ENCODE results near the gene SPOCK1.

SPOCK1 gene

GRCh38 chr5:137220523-137220927 lies 278.6 kb downstream of the SPOCK1 start:
- DNase-seq (ENCODE audit: low spot score), result no peak

DNA sequence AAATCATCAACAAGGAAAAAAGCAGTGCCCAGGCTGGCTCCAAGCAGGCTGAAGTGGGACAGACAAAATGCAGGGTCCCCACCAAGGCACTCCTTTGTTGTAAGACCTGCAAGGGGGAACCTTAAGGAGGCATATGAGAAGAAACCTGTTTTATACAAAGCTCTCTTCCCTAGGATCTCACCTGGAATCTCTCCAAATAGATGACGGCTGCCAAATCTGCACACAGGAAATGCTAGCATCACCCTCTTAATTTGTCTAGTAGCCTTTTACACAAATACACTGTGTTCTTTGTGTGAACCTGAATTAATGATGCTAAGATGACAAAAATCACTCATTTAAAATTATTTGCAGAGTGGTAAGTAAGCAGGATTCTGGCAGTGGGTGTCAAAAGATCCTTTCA lies 280.2 kb downstream of the SPOCK1 start:
- no peak for DNase-seq (ENCODE audit: low spot score)

GRCh38 chr5:137218471-137218870 lies 280.7 kb downstream of the SPOCK1 start:
- DNase-seq (ENCODE audit: low spot score), result no peak

DNA sequence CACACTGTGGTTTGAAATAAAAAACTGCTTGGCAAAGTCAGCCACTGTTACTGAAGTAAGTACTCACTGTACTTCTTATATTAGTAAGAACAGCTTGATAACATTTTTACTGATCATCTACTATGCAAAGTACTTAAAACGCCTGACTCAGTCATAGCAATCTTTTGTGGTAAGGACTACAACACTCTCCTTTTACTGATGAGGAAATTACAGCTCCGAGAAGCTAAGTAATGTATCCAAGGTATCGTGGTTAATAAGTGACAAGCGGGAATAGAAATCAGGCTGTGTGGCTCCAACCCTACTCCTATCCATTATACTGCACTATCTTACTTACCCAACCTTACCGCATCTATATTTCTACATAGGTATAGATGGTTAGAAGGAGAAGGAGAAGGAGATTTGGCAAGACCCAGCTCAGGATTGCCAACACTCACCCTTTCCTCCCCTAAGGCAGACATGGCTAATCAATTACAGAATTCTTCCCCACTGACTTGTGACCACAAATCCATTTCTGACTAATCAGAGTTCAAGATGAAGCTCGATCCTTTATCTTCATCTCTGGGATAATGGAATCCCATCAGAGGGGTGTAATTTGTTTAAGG lies 281.4 kb downstream of the SPOCK1 start:
- DNase-seq (ENCODE audit: low spot score), result no peak

DNA sequence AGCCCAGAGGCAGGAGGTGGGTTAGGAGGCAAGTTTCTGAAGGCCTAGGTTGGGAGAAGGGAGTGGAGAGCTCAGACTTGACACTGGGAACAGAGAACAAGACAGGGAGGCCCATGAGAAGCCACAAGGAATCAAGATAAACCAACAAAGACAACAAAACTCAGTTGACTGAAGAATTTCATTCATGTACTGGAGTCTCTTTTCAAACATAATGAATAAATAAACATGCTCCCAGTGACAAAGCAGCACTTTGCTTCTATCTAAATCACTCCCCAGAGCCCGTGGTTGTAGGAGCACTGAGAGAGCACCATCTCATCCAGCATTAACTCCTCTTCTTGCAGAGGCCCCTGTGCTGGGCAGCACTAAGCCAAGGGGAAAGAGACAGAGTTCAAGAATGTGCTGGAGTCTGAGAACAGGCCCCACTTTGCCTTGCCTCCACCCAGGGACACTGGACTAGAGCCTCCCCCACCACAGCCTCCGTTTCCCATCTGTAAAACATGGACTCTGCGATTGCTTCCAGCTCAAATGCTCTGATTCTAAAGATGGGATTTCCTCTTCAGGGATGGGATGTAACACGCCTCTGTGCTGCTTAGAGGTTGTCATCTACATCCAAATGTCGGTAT lies 282.0 kb downstream of the SPOCK1 start:
- no peak for DNase-seq (ENCODE audit: low spot score)

GRCh38 chr5:137215780-137216179 lies 283.3 kb downstream of the SPOCK1 start:
- no peak for DNase-seq (ENCODE audit: low spot score)

DNA sequence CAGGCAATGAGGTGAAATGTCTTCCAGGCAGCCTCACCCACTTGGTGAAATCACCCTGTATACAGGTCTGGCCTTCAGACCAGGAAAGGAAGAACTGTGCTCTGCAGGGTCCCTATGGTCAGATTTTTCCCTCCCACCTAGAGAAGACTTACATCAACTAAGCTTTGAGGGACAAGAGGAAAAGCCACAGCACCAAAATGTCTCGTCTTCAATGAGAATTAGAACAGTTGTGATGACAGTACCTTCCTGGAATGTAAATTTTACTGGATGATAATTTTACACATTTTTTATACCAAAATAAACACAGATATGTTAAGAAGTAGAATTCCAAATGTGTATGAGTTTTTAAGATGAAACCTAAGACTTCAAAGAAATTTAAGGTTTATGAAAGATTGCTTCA lies 283.9 kb downstream of the SPOCK1 start:
- DNase-seq (ENCODE audit: low spot score), result no peak

DNA sequence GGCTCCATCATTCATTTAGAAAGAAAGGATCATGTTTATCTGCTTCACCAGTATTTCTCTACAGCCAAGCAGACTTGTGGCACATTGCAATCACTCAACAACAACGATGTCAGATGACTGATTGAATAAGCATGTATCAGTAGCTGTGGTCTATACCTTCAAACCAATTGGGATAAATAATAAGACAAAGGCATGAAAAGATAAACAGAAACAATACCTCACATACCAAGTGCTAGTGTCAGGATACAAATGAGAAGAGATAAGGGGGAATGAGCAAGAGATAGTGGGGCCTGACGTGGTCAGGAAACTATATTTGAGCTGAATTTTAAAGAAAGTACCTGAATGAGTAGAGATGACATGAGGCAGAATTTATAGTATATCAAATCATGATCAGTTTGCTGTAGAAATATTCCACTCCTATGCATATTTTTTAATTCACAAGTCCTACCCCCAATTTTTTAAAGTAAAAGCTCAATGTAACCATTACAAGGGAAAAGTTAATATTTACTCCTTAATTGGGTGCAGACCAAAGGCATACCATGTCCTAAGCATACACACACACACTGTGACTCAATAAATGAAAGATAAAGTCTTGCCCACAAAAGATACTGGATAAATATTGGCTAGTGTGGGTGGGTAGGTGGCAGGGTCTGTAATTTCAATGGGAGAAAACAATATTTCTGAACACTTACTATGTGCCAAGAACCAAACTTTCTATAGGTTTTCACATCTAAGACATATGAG lies 284.5 kb downstream of the SPOCK1 start:
- no peak for DNase-seq (ENCODE audit: low spot score)

DNA sequence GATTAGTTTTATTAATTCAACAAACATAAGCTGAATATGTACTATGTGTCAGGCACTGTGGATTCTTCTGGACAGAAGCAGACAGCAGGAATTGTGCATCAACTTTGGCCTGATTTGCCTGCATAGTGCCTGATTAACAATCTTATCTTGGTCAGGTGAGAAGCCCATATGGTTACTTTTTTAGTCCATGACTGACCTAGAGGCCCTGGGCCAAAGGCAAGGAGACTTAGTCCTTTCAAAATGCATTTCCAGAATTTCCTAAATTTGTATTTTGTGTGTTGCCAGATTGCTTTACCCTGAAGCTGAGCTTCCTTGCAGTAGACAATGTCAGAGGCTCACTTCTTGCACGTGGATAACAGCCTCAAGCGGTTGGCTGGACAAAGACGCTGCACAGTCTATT lies 286.7 kb downstream of the SPOCK1 start:
- no peak for DNase-seq (ENCODE audit: low spot score)

GRCh38 chr5:137209232-137209809 lies 289.8 kb downstream of the SPOCK1 start:
- no peak for DNase-seq (ENCODE audit: low spot score)

- no peak for DNase-seq (ENCODE audit: low spot score)
Observed at GRCh38 chr5:137207023-137207760, 291.9 kb downstream of the SPOCK1 start.

DNA sequence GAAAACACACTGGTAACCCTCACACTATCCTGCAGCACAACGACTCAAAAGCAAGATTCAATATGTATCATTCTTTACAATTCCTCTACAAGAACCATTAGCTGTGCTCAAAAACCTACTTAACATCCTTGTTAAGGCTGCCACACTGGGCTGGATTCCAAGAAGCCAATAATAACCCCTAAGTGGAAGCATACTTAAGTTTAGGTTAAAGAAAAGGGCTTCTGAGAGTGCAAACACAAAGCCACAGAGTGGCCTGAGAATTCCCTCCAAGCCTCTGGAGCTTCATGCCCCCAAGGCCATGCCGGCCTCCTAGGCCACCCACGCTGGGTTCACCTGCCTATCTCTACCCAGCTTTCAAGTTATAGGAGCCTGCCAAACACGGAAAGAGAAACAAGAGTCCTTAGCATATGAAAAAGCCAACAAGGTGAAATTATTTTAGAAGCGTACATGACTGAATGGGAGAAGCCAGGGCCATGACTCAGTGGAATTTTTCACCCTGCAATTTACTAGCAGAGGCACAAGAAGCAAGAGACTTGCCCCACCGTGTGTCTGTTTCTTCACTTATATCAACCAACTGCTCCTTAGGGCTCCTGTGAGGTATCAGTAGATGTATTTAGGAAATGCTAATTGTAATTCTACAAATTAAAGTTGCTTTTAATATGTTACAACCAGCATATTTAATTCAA lies 293.0 kb downstream of the SPOCK1 start:
- no peak for DNase-seq (ENCODE audit: low spot score)

GRCh38 chr5:137205231-137206027 lies 293.7 kb downstream of the SPOCK1 start:
- DNase-seq (ENCODE audit: low spot score), result no peak

DNA sequence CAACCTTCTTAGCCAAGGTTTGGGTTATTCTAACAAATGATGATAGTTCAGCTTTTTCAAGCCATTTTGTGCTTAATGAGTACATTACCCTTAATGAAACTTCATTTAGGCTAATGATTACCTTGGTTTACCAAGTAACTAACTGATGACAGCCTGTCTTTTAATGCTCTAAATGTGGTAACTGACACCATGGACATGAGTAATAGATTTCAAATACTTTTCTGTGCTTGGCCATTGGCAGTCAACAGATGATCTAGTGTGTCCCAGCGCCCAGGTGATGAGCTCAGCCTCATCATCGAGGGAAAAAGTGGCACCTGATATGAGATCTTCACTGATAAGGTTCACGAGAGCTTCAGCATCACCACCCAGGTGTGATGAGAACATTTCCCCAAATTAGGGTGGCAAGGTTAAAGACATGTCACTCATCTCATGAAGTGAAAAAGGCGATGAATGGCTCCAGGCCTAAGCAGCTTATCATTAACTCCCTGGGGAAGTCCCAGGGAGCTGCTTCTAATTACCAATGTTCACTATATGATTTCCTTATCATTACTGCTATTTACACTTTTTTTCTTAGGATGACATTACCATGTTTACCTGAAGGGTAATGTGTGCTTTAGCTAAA lies 296.0 kb downstream of the SPOCK1 start:
- no peak for DNase-seq (ENCODE audit: low spot score)

GRCh38 chr5:137201876-137202275 lies 297.2 kb downstream of the SPOCK1 start:
- DNase-seq (ENCODE audit: low spot score), result no peak

- no peak for DNase-seq (ENCODE audit: low spot score)
Observed at GRCh38 chr5:137200906-137201700, 298.0 kb downstream of the SPOCK1 start.

DNA sequence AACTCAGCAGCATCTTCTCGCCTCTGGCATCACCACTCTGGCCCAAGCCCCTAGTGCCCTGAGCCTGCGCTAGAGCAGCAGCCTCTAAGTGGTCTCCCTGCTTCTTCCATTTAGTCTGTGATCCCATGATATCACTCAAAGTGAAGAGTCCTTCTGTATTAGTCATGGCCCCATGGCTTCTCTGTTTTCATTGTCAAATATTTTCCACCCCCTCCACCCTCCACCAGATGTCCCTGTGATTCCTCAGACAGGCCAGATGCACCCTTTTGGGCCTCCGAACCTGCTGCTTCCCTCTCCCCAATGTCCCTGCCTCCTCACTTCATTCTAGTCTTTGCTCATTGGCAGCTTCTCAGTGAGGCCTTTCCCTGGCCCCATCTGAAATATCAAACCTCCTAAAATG lies 299.2 kb downstream of the SPOCK1 start:
- DNase-seq (ENCODE audit: low spot score), result no peak

DNA sequence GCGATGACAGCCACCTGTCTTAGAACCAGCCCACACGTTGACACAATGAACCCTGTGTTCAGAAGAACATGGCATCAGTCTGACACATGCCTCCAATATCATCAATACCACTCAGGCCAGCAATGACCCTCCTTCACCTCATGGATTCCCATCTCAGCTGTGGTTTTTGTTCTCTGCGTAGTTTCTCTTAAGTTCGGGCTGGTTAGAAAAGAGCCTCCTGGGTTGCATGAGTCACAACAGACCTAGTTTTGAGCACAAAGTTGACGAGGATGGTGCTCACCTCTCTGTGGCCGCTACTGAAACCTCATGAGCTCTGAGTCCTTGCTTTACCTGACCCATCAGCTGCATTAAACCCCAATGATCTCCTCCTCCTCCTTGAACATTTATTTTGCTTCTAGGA lies 299.9 kb downstream of the SPOCK1 start:
- no peak for DNase-seq (ENCODE audit: low spot score)

- DNase-seq (ENCODE audit: low spot score), result no peak
Observed at GRCh38 chr5:137195483-137195882, 303.6 kb downstream of the SPOCK1 start.

DNA sequence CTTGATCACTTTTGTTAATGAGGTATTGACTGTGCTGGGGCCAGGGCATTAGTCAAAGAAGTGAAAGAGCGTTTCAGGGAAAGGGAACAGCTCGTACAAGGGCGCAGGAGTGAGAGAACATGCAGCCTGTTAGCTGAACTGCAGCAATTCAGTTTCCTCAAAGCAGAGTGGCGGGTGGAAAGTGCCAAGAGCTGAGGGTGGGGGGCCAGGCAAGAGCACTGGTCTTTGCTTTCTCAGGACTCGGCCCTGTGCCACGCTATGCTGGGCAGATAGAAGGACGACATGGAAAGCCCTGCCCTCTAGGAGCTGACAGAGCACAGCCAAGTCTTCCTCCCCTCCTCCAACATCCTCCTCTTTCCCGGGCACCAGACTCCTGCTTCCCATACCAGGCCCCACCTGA lies 304.8 kb downstream of the SPOCK1 start:
- DNase-seq (ENCODE audit: low spot score), result no peak

Measured in left forelimb (tissue), 1 donor.